Heart right ventricle (tissue), 16 donors: ENCODE data around the gene USP9X. TPM values are rescaled to one million over a fixed set of nuclear protein-coding genes. Genes with fewer than 3 reads are reported as not detected.

Experiments used
- ATAC-seq, 8 donors: fragments of 200-7000 bp; cut with Tn5 transposase; one replicate each; pipeline ENCODE4 v1.9.1; 2020; ENCODE audit warnings: mild to moderate bottlenecking in 8 of 8, moderate library complexity in 8 of 8, moderate number of reproducible peaks in 1 of 8
- DNase-seq, 2 donors: peaks; one replicate each; pipeline ENCODE4 v3.0.0-alpha.2; 2020
- H3K27ac ChIP-seq, 10 donors: fragments of 200-600 bp; sonication (generic) in 2 of 10; one replicate each; pipeline versions ENCODE4 v1.5.0 to v1.8.0; 2020 to 2022; ENCODE audit warnings: mild to moderate bottlenecking in 3 of 10
- H3K27me3 ChIP-seq, 7 donors: fragments of 200-600 bp; one replicate each; pipeline ENCODE4 v1.8.0; 2021 to 2022; ENCODE audit warnings: mild to moderate bottlenecking in 2 of 7
- H3K36me3 ChIP-seq, 9 donors: fragments of 200-600 bp; sonication (generic) in 1 of 9; one replicate each; pipeline versions ENCODE4 v1.5.0 to v1.8.0; 2020 to 2022; ENCODE audit warnings: mild to moderate bottlenecking in 2 of 9
- H3K4me1 ChIP-seq, 9 donors: fragments of 200-600 bp; sonication (generic) in 1 of 9; one replicate each; pipeline versions ENCODE4 v1.5.0 to v1.8.0; 2020 to 2022; ENCODE audit warnings: mild to moderate bottlenecking in 4 of 9
- H3K4me3 ChIP-seq, 10 donors: fragments of 200-600 bp; sonication (generic) in 2 of 10; one replicate each; pipeline versions ENCODE4 v1.5.0 to v1.8.0; 2020 to 2022; ENCODE audit warnings: mild to moderate bottlenecking in 7 of 10, moderate library complexity in 2 of 10
- H3K9me3 ChIP-seq, 11 donors: fragments of 200-600 bp in 10 of 11; sonication (generic) in 2 of 11; one replicate each; pipeline versions ENCODE4 v1.5.0 to v1.8.0; 2013 to 2022; ENCODE audit warnings: mild to moderate bottlenecking in 2 of 11, control low read depth in 1 of 11, moderate library complexity in 1 of 11
- CTCF ChIP-seq, 9 donors: fragments of 200-600 bp; sonication (generic) in 2 of 9; IDR thresholded peaks; one replicate each; pipeline versions ENCODE4 v1.5.0 to v1.8.0; 2021 to 2022; ENCODE audit warnings: antibody characterized with exemption in 9 of 9, mild to moderate bottlenecking in 5 of 9, moderate library complexity in 1 of 9
- WGBS, 2 donors: extraction: QIAGEN DNeasy Blood & Tissue Kit; methylation state at CpG; one replicate each; pipeline ENCODE4 v1.1.7; 2013; ENCODE audit warnings: inconsistent platforms in 1 of 2; 5-methylcytosine and 5-hydroxymethylcytosine counted together
- intact Hi-C, 10 donors: fragments of 100-400 bp; cut with DNase I; formaldehyde crosslinking; loops; one replicate each; pipeline versions ENCODE4 v1.11.1 to v1.14.2; 2022
- polyA plus RNA-seq, 2 donors: library from polyadenylated mRNA; stranded (reverse); fragments of 200-250 nt; gene quantifications; one replicate each; pipeline ENCODE4 v1.2.3, GENCODE V29; 2013
- total RNA-seq, 10 donors: library from RNA; stranded (reverse); fragmentation: NEBNext Ultra II Directional in 3 of 10; extraction: Animal tissue kit (Norgen Biotek cat#: 25700) in 3 of 10; gene quantifications; one replicate each; pipeline versions ENCODE4 v1.2.1 to v1.2.4, GENCODE V29; 2021 to 2023
- donor health status: Arrhythmogenic right ventricular cardiomyopathy.
- donor health status: ischemic (EF 13 %, LVEDD 7.1; RV severe dilation, severe dysfunction).
- donor health status: healthy with polysubstance abuse.
- donor health status: DM: no; HTN: yes; CAD: no.
- donor health status: DM: no; HTN: no; CAD: no.
- donor health status: ischemic (EF 25% LVEDD 6.9; RV normal size, moderate dysfunction).
- donor health status: ischemic (EF 25% LVEDD 5.7; RV mildly dilated, moderate dysfunction).
- donor health status: healthy.
- donor health status: DM: yes; HTN: yes; CAD: no.
- donor health status: Ischemic cardiomyopathy.
- donor health status: ischemic (EF 35%, LVEDD 5.7; RV mildly dilated, moderate dysfunction).
- donor health status: nonischemic (EF 11% LVEDD 7.7; RV severe dilation, severe dysfunction).
- donor health status: DM: yes; HTN: yes; CAD: no.
- donor health status: PGD.
- donor health status: ischemic (EF 29% LVEDD 5.4; RV normal size, mild dysfunction).
- donor health status: nonischemic (EF 23%, LVEDD 6.1; RV moderate dilation, normal function).

Gene USP9X
- total and polyA plus RNA-seq, 12 donors: 9.0 to 81.3 (median 64.6) TPM

DNA sequence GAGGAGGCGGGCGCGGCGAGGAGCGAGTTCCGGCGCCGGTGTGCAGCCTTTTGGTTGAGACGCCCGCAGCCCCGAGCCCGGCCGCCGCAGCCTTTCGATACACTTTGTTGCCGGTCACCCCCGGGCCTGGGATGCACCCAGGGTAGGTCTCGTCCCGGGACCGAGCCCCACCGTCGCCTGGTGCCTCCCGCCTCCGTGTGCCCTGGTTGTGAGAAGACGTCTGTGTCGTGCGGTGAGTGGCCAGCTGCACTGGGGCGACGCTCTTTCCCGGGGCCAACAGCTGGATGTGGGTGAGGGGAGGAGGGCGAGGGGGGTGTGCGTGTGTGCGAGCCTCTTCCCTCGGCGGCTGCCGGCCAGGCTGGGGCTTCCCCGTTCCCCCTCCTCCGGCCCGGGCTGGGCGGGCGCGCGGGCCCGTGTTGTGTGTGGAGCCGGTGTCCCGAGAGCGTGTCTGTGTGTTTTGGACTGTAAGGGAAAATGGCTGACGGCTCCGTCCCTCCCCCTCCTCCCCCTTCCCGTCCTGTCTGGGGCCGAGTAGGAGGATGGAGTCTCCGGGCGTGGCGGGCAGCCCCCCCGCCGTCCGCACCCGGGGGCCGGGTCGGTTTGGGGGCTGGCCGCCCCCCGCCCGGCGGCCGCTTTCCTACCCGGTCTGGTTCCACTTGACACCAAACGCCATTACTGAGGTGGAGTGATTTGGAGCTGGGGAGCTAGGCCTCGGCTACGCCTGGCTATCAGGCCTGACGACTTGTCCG lies 807 bp downstream of the USP9X start:
- Histone ChIP-seq H3K27ac (peak overlapping the region; percentile 94 to 100 (median 98)), H3K36me3 (peaks cover 0 to 7% (median 0%) of the 10 kb centered on the region in 9 donors), H3K4me3 (peak overlapping the region; percentile 69 to 97 (median 83)), H3K4me1 (peaks cover 0 to 62% (median 29%) of the 10 kb centered on the region in 9 donors), H3K27me3 (peaks cover 0 to 85% (median 0%) of the 10 kb centered on the region in 7 donors), H3K9me3 (no peaks in the 10 kb centered on the region)
- DNase-seq (peak; percentile 40 to 58), ATAC-seq (peak in 5 of 8 donors; percentile 5 to 32 (median 6))
- no peak for TF ChIP-seq CTCF (IDR thresholded peaks at IDR 0.05)
- intact Hi-C loops: loop anchor here in 4 of 10 donors (2.0 to 10.0 kb wide), 3 partner anchors 71 to 249 kb away; partner anchors contain the start of gene DDX3X (in 2 of the 4)
- WGBS, 2 donors: 0% methylated on average over 26 to 68 of the region's 71 CpGs

GRCh38 chrX:41086627-41086932 lies 1.3 kb downstream of the USP9X start:
- peak overlapping the region; percentile 94 to 100 (median 98) for H3K27ac ChIP-seq
- intact Hi-C loops: loop anchor here in 3 of 10 donors (10.0 kb wide), 2 partner anchors 72 to 248 kb away; partner anchors contain the start of gene DDX3X (in 2 of the 3)
- H3K27me3 ChIP-seq: peaks cover 0 to 85% (median 0%) of the 10 kb centered on the region in 7 donors
- H3K36me3 ChIP-seq: peaks cover 0 to 7% (median 0%) of the 10 kb centered on the region in 9 donors
- H3K4me3 ChIP-seq: peak overlapping the region; percentile 69 to 97 (median 83)
- ATAC-seq (no peak), DNase-seq (no peak)
- H3K9me3 ChIP-seq: no peaks in the 10 kb centered on the region
- 0 to 1% methylated on average over 11 of the region's 11 CpGs for WGBS, 2 donors
- H3K4me1 ChIP-seq: peaks cover 0 to 68% (median 33%) of the 10 kb centered on the region in 9 donors
- no peak for TF ChIP-seq CTCF (IDR thresholded peaks at IDR 0.05)

GRCh38 chrX:41087201-41087600 lies 2.0 kb downstream of the USP9X start:
- Histone ChIP-seq H3K27me3 (peaks cover 0 to 85% (median 0%) of the 10 kb centered on the region in 7 donors), H3K4me1 (peaks cover 0 to 74% (median 36%) of the 10 kb centered on the region in 9 donors), H3K27ac (peak overlapping the region in 6 of 10 donors; percentile 98 to 100 (median 99)), H3K36me3 (peaks cover 0 to 7% (median 0%) of the 10 kb centered on the region in 9 donors), H3K9me3 (no peaks in the 10 kb centered on the region), H3K4me3 (peak overlapping the region; percentile 21 to 97 (median 82))
- WGBS, 2 donors: 9 to 17% methylated on average over 6 of the region's 6 CpGs
- ATAC-seq: no peak
- no peak for DNase-seq
- intact Hi-C loops: loop anchor here in 3 of 10 donors (10.0 kb wide), 2 partner anchors 72 to 248 kb away; partner anchors contain the start of gene DDX3X (in 2 of the 3)
- TF ChIP-seq CTCF (IDR thresholded peaks at IDR 0.05): no peak

DNA sequence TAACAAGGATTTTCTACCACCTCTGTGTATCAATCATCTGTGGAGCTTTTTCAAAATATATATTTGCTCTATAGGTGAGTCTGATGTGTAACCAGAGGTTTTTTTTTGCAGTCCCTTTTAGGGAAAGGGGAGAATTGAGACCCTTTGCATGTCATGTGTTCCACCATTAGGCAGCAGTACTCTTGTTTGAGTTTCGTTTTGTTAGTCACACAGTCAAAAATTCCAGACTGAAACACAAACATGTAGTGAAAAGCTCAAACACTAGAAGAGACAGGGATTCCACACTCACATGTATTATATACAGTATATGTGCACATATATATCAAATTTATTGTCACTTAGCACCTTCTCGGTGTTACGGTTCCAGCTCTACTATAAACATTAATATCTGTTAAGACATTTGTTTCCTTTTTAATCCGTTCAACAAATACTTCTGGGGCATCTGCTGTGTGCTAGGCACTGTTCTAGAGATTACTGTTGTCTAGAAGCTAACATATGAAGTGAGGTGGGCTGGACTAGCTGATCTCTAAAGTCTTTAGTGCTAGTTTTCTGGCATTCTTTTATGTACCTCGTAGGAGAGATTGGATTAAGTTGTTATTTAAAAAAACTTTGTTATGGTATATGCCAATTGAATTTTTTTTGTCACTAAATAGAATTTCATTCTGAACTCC lies 5.5 kb downstream of the USP9X start:
- 21 to 26% methylated on average over 5 of the region's 5 CpGs for WGBS, 2 donors
- DNase-seq (no peak), ATAC-seq (no peak)
- H3K27me3 ChIP-seq: peaks cover 0 to 75% (median 0%) of the 10 kb centered on the region in 7 donors
- H3K9me3 ChIP-seq: no peaks in the 10 kb centered on the region
- H3K27ac ChIP-seq: no peak overlapping the region
- H3K4me3 ChIP-seq: no peak overlapping the region
- TF ChIP-seq CTCF (IDR thresholded peaks at IDR 0.05): no peak
- H3K36me3 ChIP-seq: peaks cover 0 to 7% (median 0%) of the 10 kb centered on the region in 9 donors
- intact Hi-C loops: no loop called here
- H3K4me1 ChIP-seq: peaks cover 0 to 79% (median 36%) of the 10 kb centered on the region in 9 donors
